Choroid plexus epithelial cell (primary cell): ENCODE measurements around the gene CDKL4.
"Not testable (repeated sequence)": the region's sequence is repeated elsewhere in the genome, so short reads cannot be mapped to it uniquely, and the experiment has no call there.

Experiments
- DNase-seq: peaks from one replicate; pipeline ENCODE4 v3.0.0-alpha.2; 2010; ENCODE audit warnings: low read depth
- H3K4me3 ChIP-seq: 2 replicates; pipeline ENCODE4 v1.5.1; 2011; ENCODE audit warnings: low read depth, mild to moderate bottlenecking, control low read depth, low read length, moderate library complexity
- TF ChIP-seq, protein P1 (sequence below): conservative IDR thresholded peaks from 2 replicates; pipeline ENCODE4 v1.5.1; 2011; ENCODE audit warnings: low read depth, mild to moderate bottlenecking, control low read depth, inconsistent platforms, low read length, moderate library complexity

Gene CDKL4

DNA sequence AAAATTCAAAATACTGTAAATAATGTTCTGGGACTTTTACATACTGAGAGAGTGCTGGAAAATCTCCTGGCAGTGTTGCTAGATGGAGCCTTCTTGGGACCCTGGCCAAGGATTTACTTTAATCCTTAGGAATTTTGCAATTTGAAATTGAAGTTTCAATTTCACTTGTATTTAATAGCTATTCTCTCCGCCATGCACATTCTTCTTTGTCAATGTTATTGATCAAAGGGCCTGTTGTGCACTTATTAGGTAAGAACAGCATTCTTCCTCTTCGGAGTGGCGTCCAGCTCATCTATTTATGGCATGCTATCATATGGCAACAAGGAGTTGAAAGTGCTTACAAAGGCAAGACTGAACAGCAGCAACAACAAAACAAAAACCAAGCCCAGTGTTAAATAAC lies 82.8 kb downstream of the CDKL4 start:
- no peak overlapping the region for H3K4me3 ChIP-seq
- TF ChIP-seq, protein P1, sequence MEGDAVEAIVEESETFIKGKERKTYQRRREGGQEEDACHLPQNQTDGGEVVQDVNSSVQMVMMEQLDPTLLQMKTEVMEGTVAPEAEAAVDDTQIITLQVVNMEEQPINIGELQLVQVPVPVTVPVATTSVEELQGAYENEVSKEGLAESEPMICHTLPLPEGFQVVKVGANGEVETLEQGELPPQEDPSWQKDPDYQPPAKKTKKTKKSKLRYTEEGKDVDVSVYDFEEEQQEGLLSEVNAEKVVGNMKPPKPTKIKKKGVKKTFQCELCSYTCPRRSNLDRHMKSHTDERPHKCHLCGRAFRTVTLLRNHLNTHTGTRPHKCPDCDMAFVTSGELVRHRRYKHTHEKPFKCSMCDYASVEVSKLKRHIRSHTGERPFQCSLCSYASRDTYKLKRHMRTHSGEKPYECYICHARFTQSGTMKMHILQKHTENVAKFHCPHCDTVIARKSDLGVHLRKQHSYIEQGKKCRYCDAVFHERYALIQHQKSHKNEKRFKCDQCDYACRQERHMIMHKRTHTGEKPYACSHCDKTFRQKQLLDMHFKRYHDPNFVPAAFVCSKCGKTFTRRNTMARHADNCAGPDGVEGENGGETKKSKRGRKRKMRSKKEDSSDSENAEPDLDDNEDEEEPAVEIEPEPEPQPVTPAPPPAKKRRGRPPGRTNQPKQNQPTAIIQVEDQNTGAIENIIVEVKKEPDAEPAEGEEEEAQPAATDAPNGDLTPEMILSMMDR = no peak
- DNase-seq = no peak

DNA sequence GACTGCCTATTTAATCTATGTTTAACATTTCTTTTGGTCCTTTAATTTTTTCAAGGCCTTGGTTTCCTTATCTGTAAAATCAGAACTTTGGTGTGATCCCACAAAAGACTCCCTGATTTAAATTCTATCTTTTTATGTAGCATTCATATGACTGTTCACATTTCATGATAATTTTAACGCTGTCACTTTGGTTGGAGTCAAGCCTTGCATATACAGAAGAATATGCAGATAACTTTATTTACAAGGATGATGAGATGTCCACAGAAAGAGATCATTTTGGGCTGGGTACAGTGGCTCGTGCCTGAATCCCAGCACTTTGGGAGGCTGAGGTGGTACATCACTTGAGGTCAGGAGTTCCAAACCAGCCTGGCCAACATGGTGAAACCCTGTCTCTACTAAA lies 84.5 kb downstream of the CDKL4 start:
- no peak overlapping the region for H3K4me3 ChIP-seq
- DNase-seq = no peak
- TF ChIP-seq, protein P1 = no peak

DNA sequence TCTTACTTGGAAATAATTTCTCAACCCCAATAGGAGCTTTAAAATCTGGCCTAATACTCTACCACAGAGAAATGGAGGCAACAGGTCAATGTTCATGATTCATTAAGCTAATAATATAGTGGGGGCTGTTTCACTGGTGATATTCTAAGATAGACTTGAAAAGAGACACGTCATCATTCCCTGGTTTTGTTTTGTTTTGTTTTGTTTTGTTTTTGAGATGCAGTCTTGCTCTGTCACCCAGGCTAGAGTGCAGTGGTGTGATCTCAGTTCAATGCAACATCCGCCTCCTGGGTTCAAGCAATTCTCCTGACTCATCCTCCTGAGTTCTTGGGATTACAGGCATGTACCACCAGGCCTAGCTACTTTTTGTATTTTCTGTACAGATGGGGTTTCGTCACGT lies 85.4 kb downstream of the CDKL4 start:
- H3K4me3 ChIP-seq = no peak overlapping the region
- peak; percentile 45 for DNase-seq
- TF ChIP-seq, protein P1 = no peak

DNA sequence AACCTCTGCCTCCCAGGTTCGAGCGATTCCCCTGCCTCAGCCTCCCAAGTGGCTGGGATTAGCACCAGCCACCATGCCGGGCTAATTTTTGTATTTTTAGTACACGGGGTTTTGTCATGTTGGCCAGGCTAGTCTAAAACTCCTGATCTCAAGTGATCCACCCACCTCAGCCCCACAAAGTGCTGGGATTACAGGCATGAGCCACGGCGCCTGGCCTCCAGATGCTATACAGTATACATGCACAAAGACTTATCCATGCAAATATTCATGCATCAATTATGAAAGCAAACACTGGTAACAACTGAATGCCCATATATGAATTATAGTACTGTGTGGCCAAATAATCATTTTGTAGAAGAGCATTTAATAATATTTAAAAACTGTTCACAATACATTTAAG lies 86.9 kb downstream of the CDKL4 start:
- TF ChIP-seq, protein P1 = no peak
- no peak for DNase-seq
- H3K4me3 ChIP-seq = no peak overlapping the region

DNA sequence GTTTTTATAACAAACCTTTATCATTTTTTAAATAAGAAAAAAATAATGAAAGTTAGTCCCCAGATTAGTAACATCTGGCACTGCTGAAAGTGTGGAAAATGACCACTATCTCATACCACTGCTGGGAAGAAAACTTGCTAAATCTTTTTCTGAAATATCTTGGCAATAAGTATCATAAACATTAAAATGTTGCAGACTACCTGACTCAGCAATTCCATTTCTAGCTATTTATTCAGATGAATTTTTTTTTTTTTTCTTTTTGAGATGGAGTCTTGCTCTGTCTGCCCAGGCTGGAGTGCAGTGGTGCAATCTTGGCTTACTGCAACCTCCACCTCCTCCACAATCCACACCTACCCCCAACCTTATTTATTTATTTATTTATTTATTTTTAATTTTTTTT lies 87.7 kb downstream of the CDKL4 start:
- DNase-seq = peak; percentile 64
- TF ChIP-seq, protein P1 = no peak
- no peak overlapping the region for H3K4me3 ChIP-seq

DNA sequence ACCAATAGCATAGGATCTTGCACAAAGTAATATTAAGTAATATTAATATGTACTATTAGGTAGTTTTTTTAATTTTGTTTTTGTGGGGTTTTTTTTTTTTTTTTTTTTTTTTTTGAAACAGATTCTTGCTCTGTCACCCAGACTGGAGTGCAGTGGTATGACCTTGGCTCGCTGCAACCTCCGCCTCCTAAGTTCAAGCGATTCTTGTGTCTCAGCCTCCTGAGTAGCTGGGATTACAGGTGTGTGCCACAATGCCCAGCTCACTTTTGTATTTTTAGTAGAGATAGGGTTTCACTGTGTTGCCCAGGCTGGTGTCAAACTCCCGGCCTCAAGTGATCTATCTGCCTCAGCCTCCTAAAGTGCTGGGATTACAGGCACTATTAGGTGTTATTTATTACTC lies 88.2 kb downstream of the CDKL4 start:
- H3K4me3 ChIP-seq, DNase-seq: not testable (repeated sequence)

DNA sequence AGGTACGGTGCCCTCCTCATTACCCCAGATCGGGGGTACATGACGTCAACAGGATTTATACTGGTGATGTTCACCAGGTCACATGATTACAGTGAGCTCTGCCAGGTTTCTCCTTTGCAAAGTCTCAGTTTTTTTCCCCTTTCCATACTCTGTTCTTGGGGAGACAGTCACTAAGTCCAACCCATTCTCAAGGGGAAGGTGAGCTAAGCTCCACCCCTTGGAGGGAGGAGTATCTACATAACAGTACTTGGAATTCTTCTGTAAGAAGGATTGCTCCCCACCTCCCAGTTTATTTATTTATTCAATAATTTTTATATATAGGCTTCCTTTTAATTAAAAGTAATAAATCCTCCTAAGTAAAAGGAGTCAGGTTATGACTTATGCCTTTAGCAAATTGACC lies 88.8 kb downstream of the CDKL4 start:
- no peak overlapping the region for H3K4me3 ChIP-seq
- TF ChIP-seq, protein P1 = no peak
- no peak for DNase-seq

DNA sequence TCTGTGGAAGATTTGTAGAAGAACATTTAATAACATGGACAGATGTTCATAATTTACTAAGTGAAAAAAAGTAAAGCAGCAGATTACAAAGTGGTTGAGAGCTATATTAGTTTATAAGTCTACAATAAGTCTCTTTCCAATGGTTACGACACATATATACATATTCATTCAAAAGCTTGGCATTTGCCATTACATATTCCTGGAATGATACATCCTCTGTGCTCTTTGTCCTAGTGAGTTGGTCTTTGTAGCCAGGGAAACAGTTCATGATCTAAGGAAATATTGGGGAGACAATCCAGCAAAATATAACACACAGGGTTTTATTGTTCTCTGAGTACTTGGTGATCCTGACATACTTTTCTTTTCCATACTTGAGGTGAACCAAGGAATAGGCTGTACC lies 90.5 kb downstream of the CDKL4 start:
- no peak overlapping the region for H3K4me3 ChIP-seq
- DNase-seq = no peak
- TF ChIP-seq, protein P1 = no peak
